Measurements from ENCODE around the gene SETDB2.

GRCh38 chr13:49543656-49544055 is 99.6 kb downstream of the SETDB2 start:
- TF ChIP-seq CTCF (IDR thresholded peaks at IDR 0.05) (no peak), POLR2A (IDR thresholded peaks at IDR 0.05) (no peak)
